Measurements from ENCODE around the gene GPR37.

The GPR37 gene

GRCh38 chr7:124780056-124780455 lies 14.5 kb upstream of the GPR37 start:
- no peak for DNase-seq (ENCODE audit: low read depth in 2 of 2)

GRCh38 chr7:124779620-124780019 lies 14.0 kb upstream of the GPR37 start:
- no peak for DNase-seq (ENCODE audit: low read depth in 2 of 2)

- no peak for DNase-seq (ENCODE audit: low read depth in 2 of 2)
Observed at GRCh38 chr7:124779194-124779593, 13.6 kb upstream of the GPR37 start.

- DNase-seq (ENCODE audit: low read depth in 2 of 2) = no peak
Observed at GRCh38 chr7:124777268-124777667, 11.7 kb upstream of the GPR37 start.

- DNase-seq (ENCODE audit: low read depth in 2 of 2) = no peak
Observed at GRCh38 chr7:124776153-124776552, 10.6 kb upstream of the GPR37 start.

- no peak for DNase-seq (ENCODE audit: low read depth in 2 of 2)
Observed at GRCh38 chr7:124775422-124775821, 9.8 kb upstream of the GPR37 start.

- no peak for DNase-seq (ENCODE audit: low read depth in 2 of 2)
Observed at GRCh38 chr7:124773938-124774337, 8.3 kb upstream of the GPR37 start.

- no peak for DNase-seq (ENCODE audit: low read depth in 2 of 2)
Observed at GRCh38 chr7:124773339-124773738, 7.7 kb upstream of the GPR37 start.

GRCh38 chr7:124769136-124769535 lies 3.5 kb upstream of the GPR37 start:
- no peak for DNase-seq (ENCODE audit: low read depth in 2 of 2)

GRCh38 chr7:124768525-124768924 lies 2.9 kb upstream of the GPR37 start:
- no peak for DNase-seq (ENCODE audit: low read depth in 2 of 2)

GRCh38 chr7:124764847-124765400 lies 668 bp downstream of the GPR37 start:
- DNase-seq (ENCODE audit: low read depth in 2 of 2) = no peak

GRCh38 chr7:124764051-124764846 lies 1.3 kb downstream of the GPR37 start:
- DNase-seq (ENCODE audit: low read depth in 2 of 2) = no peak

- DNase-seq (ENCODE audit: low read depth in 2 of 2) = no peak
Observed at GRCh38 chr7:124762611-124763143, 2.9 kb downstream of the GPR37 start.

- no peak for DNase-seq (ENCODE audit: low read depth in 2 of 2)
Observed at GRCh38 chr7:124761164-124761715, 4.4 kb downstream of the GPR37 start.

- no peak for DNase-seq (ENCODE audit: low read depth in 2 of 2)
Observed at GRCh38 chr7:124758327-124758726, 7.3 kb downstream of the GPR37 start.

GRCh38 chr7:124754576-124755268 lies 10.9 kb downstream of the GPR37 start:
- DNase-seq (ENCODE audit: low read depth in 2 of 2) = no peak

GRCh38 chr7:124752310-124752709 lies 13.3 kb downstream of the GPR37 start:
- no peak for DNase-seq (ENCODE audit: low read depth in 2 of 2)

- no peak for DNase-seq (ENCODE audit: low read depth in 2 of 2)
Observed at GRCh38 chr7:124751027-124751426, 14.6 kb downstream of the GPR37 start.

GRCh38 chr7:124747072-124747471 lies 18.5 kb downstream of the GPR37 start:
- DNase-seq (ENCODE audit: low read depth in 2 of 2) = no peak

- no peak for DNase-seq (ENCODE audit: low read depth in 2 of 2)
Observed at GRCh38 chr7:124738639-124739038, 27.0 kb downstream of the GPR37 start.

- DNase-seq (ENCODE audit: low read depth in 2 of 2) = no peak
Observed at GRCh38 chr7:124737760-124738300, 27.8 kb downstream of the GPR37 start.

GRCh38 chr7:124728610-124729009 lies 37.0 kb downstream of the GPR37 start:
- no peak for DNase-seq (ENCODE audit: low read depth in 2 of 2)
